Measurements from ENCODE around the gene MRPL19.
"Not testable (repeated sequence)": the region's sequence is repeated elsewhere in the genome, so short reads cannot be mapped to it uniquely, and the experiment has no call there.

The MRPL19 gene

GRCh38 chr2:75709297-75709696, 62.7 kb downstream of the MRPL19 start:
- Histone ChIP-seq H3K9ac (ENCODE audit: low read depth, low read length) (peak overlapping the region; percentile 95), H3K4me3 (ENCODE audit: low read depth in 1 of 2, low read length in 2 of 2) (peak overlapping the region; percentile 62 to 72; a peak in 3 of 4 replicates), H3K4me2 (ENCODE audit: insufficient read depth, low read length) (peak overlapping the region; percentile 76), H3K27me3 (ENCODE audit: insufficient read depth, low read length, poor library complexity) (no peaks in the 10 kb centered on the region), H3K9me3 (ENCODE audit: insufficient read depth, low read length, severe bottlenecking) (no peaks in the 10 kb centered on the region), H2AFZ (ENCODE audit: low read depth, low read length) (no peak overlapping the region), H4K20me1 (ENCODE audit: insufficient read depth, low read length) (no peaks in the 10 kb centered on the region), H3K27ac (ENCODE audit: low read length) (no peak overlapping the region), H3K36me3 (ENCODE audit: insufficient read depth, low read length) (peaks cover 23% of the 10 kb centered on the region), H3K4me1 (ENCODE audit: insufficient read depth, low read length) (peaks cover 37% of the 10 kb centered on the region), H3K79me2 (ENCODE audit: insufficient read depth, low read length) (peaks cover 49% of the 10 kb centered on the region)
- ATAC-seq (ENCODE audit: insufficient read depth, low read depth) (no peak), DNase-seq (no peak)
- TF ChIP-seq CTCF (IDR thresholded peaks at IDR 0.05; ENCODE audit: borderline replicate concordance, extremely low read depth, low read length, poor library complexity, severe bottlenecking) = no peak
- TF ChIP-seq EZH2 (IDR thresholded peaks at IDR 0.05; ENCODE audit: borderline replicate concordance, low read depth, low read length, severe bottlenecking) = no peak

GRCh38 chr2:75710220-75710576, 63.6 kb downstream of the MRPL19 start:
- Histone ChIP-seq H4K20me1 (ENCODE audit: insufficient read depth, low read length) (no peaks in the 10 kb centered on the region), H3K9me3 (ENCODE audit: insufficient read depth, low read length, severe bottlenecking) (no peaks in the 10 kb centered on the region), H3K36me3 (ENCODE audit: insufficient read depth, low read length) (peaks cover 14% of the 10 kb centered on the region), H3K79me2 (ENCODE audit: insufficient read depth, low read length) (peaks cover 49% of the 10 kb centered on the region), H3K4me1 (ENCODE audit: insufficient read depth, low read length) (peaks cover 37% of the 10 kb centered on the region), H3K27me3 (ENCODE audit: insufficient read depth, low read length, poor library complexity) (no peaks in the 10 kb centered on the region), H3K4me3 (ENCODE audit: low read depth in 1 of 2, low read length in 2 of 2) (peak overlapping the region; percentile 62 to 72), H3K27ac (ENCODE audit: low read length) (peak overlapping the region; percentile 96), H2AFZ (ENCODE audit: low read depth, low read length) (peak overlapping the region; percentile 92), H3K4me2 (ENCODE audit: insufficient read depth, low read length) (peak overlapping the region; percentile 76), H3K9ac (ENCODE audit: low read depth, low read length) (peak overlapping the region; percentile 95)
- ATAC-seq (ENCODE audit: insufficient read depth, low read depth) = no peak; the same call in 2 of the 3 replicates
- no peak for DNase-seq
- TF ChIP-seq EZH2 (IDR thresholded peaks at IDR 0.05; ENCODE audit: borderline replicate concordance, low read depth, low read length, severe bottlenecking) = no peak

GRCh38 chr2:75710577-75711253, 64.1 kb downstream of the MRPL19 start, which contains the start of gene GCFC2:
Gene GCFC2 (minus strand): TSS chr2:75710915. CDS start chr2:75710855, 60 bp downstream.
- H3K9me3 ChIP-seq (ENCODE audit: insufficient read depth, low read length, severe bottlenecking) = no peaks in the 10 kb centered on the region
- H4K20me1 ChIP-seq (ENCODE audit: insufficient read depth, low read length) = no peaks in the 10 kb centered on the region
- H3K4me2 ChIP-seq (ENCODE audit: insufficient read depth, low read length) = peak within 1 kb of the TSS; percentile 76
- H3K9ac ChIP-seq (ENCODE audit: low read depth, low read length) = peak within 1 kb of the TSS; percentile 95
- H3K36me3 ChIP-seq (ENCODE audit: insufficient read depth, low read length) = peaks cover 11% of the 10 kb centered on the region
- H3K27me3 ChIP-seq (ENCODE audit: insufficient read depth, low read length, poor library complexity) = no peaks in the 10 kb centered on the region
- peak within 1 kb of the TSS; percentile 62 to 72 for H3K4me3 ChIP-seq (ENCODE audit: low read depth in 1 of 2, low read length in 2 of 2)
- H3K27ac ChIP-seq (ENCODE audit: low read length) = peak within 1 kb of the TSS; percentile 96
- TF ChIP-seq EZH2 (IDR thresholded peaks at IDR 0.05; ENCODE audit: borderline replicate concordance, low read depth, low read length, severe bottlenecking) (no peak), CTCF (IDR thresholded peaks at IDR 0.05; ENCODE audit: borderline replicate concordance, extremely low read depth, low read length, poor library complexity, severe bottlenecking) (peak; percentile 57)
- peak; percentile 86 for ATAC-seq (ENCODE audit: insufficient read depth, low read depth)
- H3K4me1 ChIP-seq (ENCODE audit: insufficient read depth, low read length) = peaks cover 37% of the 10 kb centered on the region
- peaks cover 49% of the 10 kb centered on the region for H3K79me2 ChIP-seq (ENCODE audit: insufficient read depth, low read length)
- DNase-seq = peak; percentile 90
- peak within 1 kb of the TSS; percentile 92 for H2AFZ ChIP-seq (ENCODE audit: low read depth, low read length)

- H4K20me1 ChIP-seq (ENCODE audit: insufficient read depth, low read length); H3K36me3 ChIP-seq (ENCODE audit: insufficient read depth, low read length); H3K9me3 ChIP-seq (ENCODE audit: insufficient read depth, low read length, severe bottlenecking); ATAC-seq (ENCODE audit: insufficient read depth, low read depth); DNase-seq; H3K27me3 ChIP-seq (ENCODE audit: insufficient read depth, low read length, poor library complexity): not testable (repeated sequence)
- peak overlapping the region; percentile 96 for H3K27ac ChIP-seq (ENCODE audit: low read length)
- peaks cover 37% of the 10 kb centered on the region for H3K4me1 ChIP-seq (ENCODE audit: insufficient read depth, low read length)
- peak overlapping the region; percentile 76 for H3K4me2 ChIP-seq (ENCODE audit: insufficient read depth, low read length)
- H3K4me3 ChIP-seq (ENCODE audit: low read depth in 1 of 2, low read length in 2 of 2) = peak overlapping the region; percentile 62 to 72; a peak in 3 of 4 replicates
- peak overlapping the region; percentile 92 for H2AFZ ChIP-seq (ENCODE audit: low read depth, low read length)
- H3K79me2 ChIP-seq (ENCODE audit: insufficient read depth, low read length) = peaks cover 46% of the 10 kb centered on the region
- peak overlapping the region; percentile 95 for H3K9ac ChIP-seq (ENCODE audit: low read depth, low read length)
These were observed 65.0 kb downstream of the MRPL19 start for GRCh38 chr2:75711590-75711989.
